HCT116 (cell line): ENCODE measurements around the gene VDAC2. TPM values are rescaled to one million over a fixed set of nuclear protein-coding genes. Genes with fewer than 3 reads are reported as not detected.
"Not testable (repeated sequence)": the region's sequence is repeated elsewhere in the genome, so short reads cannot be mapped to it uniquely, and the experiment has no call there.

Source experiments
- ATAC-seq: fragments of 200-7000 bp; cut with Tn5 transposase; 2 replicates; pipeline ENCODE4 v1.9.1; 2020; ENCODE audit warnings: mild to moderate bottlenecking, moderate library complexity
- BruUV-seq: library from RNA; stranded (reverse); fragments of 400-500 nt; replicated peaks from 2 replicates; lab custom pipeline; 2021; lab: Mats Ljungman, UMichigan
- CTCF ChIA-PET: fragments of 300-600 bp; sonication (Branson Sonifier 250); formaldehyde crosslinking; loops from one replicate; lab custom pipeline; 2021; ENCODE audit warnings: antibody characterized with exemption; lab: Charles Lee
- POLR2A ChIA-PET: fragments of 300-600, 350-600 bp; sonication (Branson Sonifier 250); formaldehyde crosslinking; loops from one replicate; lab custom pipeline; 2021; ENCODE audit warnings: antibody characterized with exemption; lab: Charles Lee
- RAD21 ChIA-PET, 2 experiments: fragments of 300-600 bp; sonication (Branson Sonifier 250); formaldehyde crosslinking; loops; one replicate each; lab custom pipeline; 2023; ENCODE audit warnings: low total read pairs in 2 of 2; ENCODE audit not compliant: uncharacterized antibody in 2 of 2, unreplicated experiment in 2 of 2, low non-redundant PET in 1 of 2; lab: Charles Lee
- DNase-seq: peaks from one replicate; pipeline ENCODE4 v3.0.0-alpha.2; 2010; ENCODE audit warnings: low read depth, low spot score
- H2AFZ ChIP-seq: fragments of 200-600 bp; shearing (Covaris generic), sonication (generic); 2 replicates; pipeline ENCODE4 v1.6.1; 2017; ENCODE audit warnings: low read depth, mixed run types, mixed read lengths, antibody characterized with exemption, low read length; ENCODE audit not compliant: poor library complexity, severe bottlenecking
- H3K27ac ChIP-seq: 2 replicates; pipeline ENCODE4 v1.5.1; 2012; ENCODE audit warnings: low read depth, low read length
- H3K27me3 ChIP-seq: fragments of 200-600 bp; sonication (generic); 2 replicates; pipeline ENCODE4 v1.6.1; 2016; ENCODE audit warnings: mixed run types, low read length, mixed read lengths; ENCODE audit not compliant: insufficient read depth
- H3K36me3 ChIP-seq, 2 experiments: fragments of 200-500 bp in 1 of 2; fragments of 200-600 bp in 1 of 2; sonication (Bioruptor generic) in 1 of 2; sonication (generic) in 1 of 2; 2 replicates each; pipeline versions ENCODE4 v1.5.1 to v1.6.1; 2014 to 2016; ENCODE audit warnings: low read length in 2 of 2, inconsistent platforms in 1 of 2, mixed read lengths in 1 of 2, mixed run types in 1 of 2; ENCODE audit not compliant: insufficient read depth in 2 of 2, control insufficient read depth in 1 of 2
- H3K4me1 ChIP-seq, 2 experiments: fragments of 200-600 bp in 1 of 2; sonication (generic) in 1 of 2; 2 replicates each; pipeline versions ENCODE4 v1.5.1 to v1.6.1; 2012 to 2017; ENCODE audit warnings: low read length in 2 of 2, inconsistent platforms in 1 of 2, mild to moderate bottlenecking in 1 of 2, mixed read lengths in 1 of 2, mixed run types in 1 of 2, moderate library complexity in 1 of 2; ENCODE audit not compliant: insufficient read depth in 2 of 2, control insufficient read depth in 1 of 2
- H3K4me2 ChIP-seq: fragments of 200-600 bp; sonication (generic); 2 replicates; pipeline ENCODE4 v1.6.1; 2017; ENCODE audit warnings: mixed run types, low read length, mixed read lengths
- H3K4me3 ChIP-seq, 2 experiments: fragments of 200-600 bp in 1 of 2; sonication (generic) in 1 of 2; replicated peaks in 1 of 2; 2 replicates each; pipeline ENCODE4 v1.5.1; 2011 to 2016; ENCODE audit warnings: low read length in 2 of 2, control low read depth in 1 of 2, low read depth in 1 of 2, mild to moderate bottlenecking in 1 of 2, mixed read lengths in 1 of 2, mixed run types in 1 of 2
- H3K79me2 ChIP-seq: fragments of 200-600 bp; sonication (generic); 2 replicates; pipeline ENCODE4 v1.6.1; 2017; ENCODE audit warnings: mild to moderate bottlenecking, mixed run types, low read length, moderate library complexity, mixed read lengths; ENCODE audit not compliant: insufficient read depth
- H3K9ac ChIP-seq: fragments of 200-600 bp; sonication (generic); 2 replicates; pipeline ENCODE4 v1.6.1; 2016; ENCODE audit warnings: low read length, mixed read lengths
- H3K9me2 ChIP-seq: fragments of 200-600 bp; sonication (generic), shearing (Covaris generic); 2 replicates; pipeline ENCODE4 v1.6.1; 2017; ENCODE audit warnings: mixed run types, mild to moderate bottlenecking, moderate library complexity; ENCODE audit not compliant: insufficient read depth
- H3K9me3 ChIP-seq, 2 experiments: fragments of 200-500 bp in 1 of 2; fragments of 200-600 bp in 1 of 2; sonication (Bioruptor generic) in 1 of 2; sonication (generic) in 1 of 2; 2 replicates each; pipeline ENCODE4 v1.6.1; 2014 to 2017; ENCODE audit warnings: low read length in 2 of 2, mixed read lengths in 2 of 2, inconsistent platforms in 1 of 2, low read depth in 1 of 2, mild to moderate bottlenecking in 1 of 2, mixed run types in 1 of 2, moderate library complexity in 1 of 2; ENCODE audit not compliant: control insufficient read depth in 1 of 2, insufficient read depth in 1 of 2
- H4K20me1 ChIP-seq: fragments of 200-600 bp; sonication (generic), shearing (Covaris generic); 2 replicates; pipeline ENCODE4 v1.6.1; 2017; ENCODE audit warnings: mixed run types, mild to moderate bottlenecking, moderate library complexity; ENCODE audit not compliant: insufficient read depth
- CTCF ChIP-seq, 3 experiments: fragments of 200-600 bp in 1 of 3; sonication (generic) in 1 of 3; IDR thresholded peaks in 2 of 3; conservative IDR thresholded peaks in 1 of 3; 2 replicates each; pipeline ENCODE4 v1.5.1; 2012 to 2017; ENCODE audit warnings: low read depth in 2 of 3, low read length in 2 of 3, antibody characterized with exemption in 1 of 3, borderline replicate concordance in 1 of 3, control low read depth in 1 of 3, mild to moderate bottlenecking in 1 of 3, mixed read lengths in 1 of 3, mixed run types in 1 of 3, moderate library complexity in 1 of 3; ENCODE audit not compliant: insufficient read depth in 1 of 3
- ELF1 ChIP-seq: IDR thresholded peaks from 2 replicates; pipeline ENCODE4 v1.6.1; 2012; ENCODE audit warnings: low read depth, borderline replicate concordance
- EZH2phosphoT487 ChIP-seq: fragments of 200-600 bp; IDR thresholded peaks from 2 replicates; pipeline ENCODE4 v1.6.1; 2018; ENCODE audit warnings: antibody characterized with exemption, borderline replicate concordance
- REST ChIP-seq: IDR thresholded peaks from 2 replicates; pipeline ENCODE4 v1.6.1; 2012; ENCODE audit warnings: low read depth
- ZBTB33 ChIP-seq: IDR thresholded peaks from 2 replicates; pipeline ENCODE4 v1.6.1; 2011; ENCODE audit warnings: mild to moderate bottlenecking, low read length, moderate library complexity; ENCODE audit not compliant: insufficient replicate concordance; ENCODE audit errors: extremely low read depth
- ZFX ChIP-seq: fragments of 450-650 bp; IDR thresholded peaks from 2 replicates; pipeline ENCODE4 v1.6.1; 2017
- ZNF274 ChIP-seq: fragments of 200-500 bp; sonication (Bioruptor generic); IDR thresholded peaks from 2 replicates; pipeline ENCODE4 v1.6.1; 2014; ENCODE audit warnings: mild to moderate bottlenecking, low read depth, low read length, inconsistent platforms
- intact Hi-C: fragments of 100-400 bp; cut with micrococcal nuclease; formaldehyde crosslinking; loops from 2 replicates; pipeline ENCODE4 v1.10.0; 2022
- total RNA-seq: library from RNA; stranded (reverse); gene quantifications from one replicate; pipeline ENCODE4 v1.2.1, GENCODE V29; 2021; ENCODE audit not compliant: unreplicated experiment

The VDAC2 gene
- total RNA-seq, 1 experiment from 2014 or later, result 289 TPM

GRCh38 chr10:75197906-75198305, 12.7 kb upstream of the VDAC2 start:
- Histone ChIP-seq H2AFZ (no peak overlapping the region), H3K27me3 (no peaks in the 10 kb centered on the region), H3K9me2 (no peaks in the 10 kb centered on the region), H3K27ac (no peak overlapping the region), H3K36me3 (no peaks in the 10 kb centered on the region), H3K79me2 (no peaks in the 10 kb centered on the region), H3K4me2 (no peak overlapping the region), H3K9ac (no peak overlapping the region), H4K20me1 (no peaks in the 10 kb centered on the region), H3K4me1 (peaks cover 2 to 29% of the 10 kb centered on the region in 2 experiments; a peak in 2 of 4 replicates), H3K4me3 (no peak overlapping the region), H3K9me3 (no peaks in the 10 kb centered on the region)
- DNase-seq (no peak), ATAC-seq (no peak)
- TF ChIP-seq CTCF (IDR thresholded peaks at IDR 0.05 in 2 of 3, conservative IDR thresholded peaks at IDR 0.05 in 1 of 3; ENCODE audit: borderline replicate concordance in 1 of 3, insufficient read depth in 1 of 3, low read depth in 2 of 3, low read length in 2 of 3), result no peak
- TF ChIP-seq EZH2phosphoT487, result no peak
- TF ChIP-seq ZFX, result no peak
- TF ChIP-seq REST, result no peak
- no peak for TF ChIP-seq ZNF274
- no peak for TF ChIP-seq ZBTB33
- no peak for TF ChIP-seq ELF1
- ChIA-PET POLR2A (no interaction called here), RAD21 (no interaction called here), CTCF (no interaction called here)
- intact Hi-C loops, result no loop called here
- no TSS peak for BruUV-seq

GRCh38 chr10:75199949-75200348, 10.6 kb upstream of the VDAC2 start:
- RAD21 ChIA-PET, result not testable (repeated sequence)

More at GRCh38 chr10:75199949-75200348, 10.6 kb upstream of the VDAC2 start:
- H3K27ac ChIP-seq, ATAC-seq, H3K4me3 ChIP-seq, H3K4me2 ChIP-seq, DNase-seq, H4K20me1 ChIP-seq, intact Hi-C loops, H3K9me3 ChIP-seq, BruUV-seq, POLR2A ChIA-PET, H3K79me2 ChIP-seq, H3K9ac ChIP-seq, H2AFZ ChIP-seq, H3K9me2 ChIP-seq, H3K36me3 ChIP-seq, H3K27me3 ChIP-seq: not testable (repeated sequence)
- CTCF ChIA-PET, result interaction anchor here (1.4 to 1.9 kb wide), 2 partner anchors 11 to 12 kb away, joined by 3 to 5 read pairs; no protein-coding TSS in a partner anchor
- H3K4me1 ChIP-seq, result peaks cover 0 to 34% of the 10 kb centered on the region in 2 experiments; a peak in 2 of 4 replicates
